Vagina (tissue), 2 donors: Measurements from ENCODE around the gene ADAMTS14.

Experiments used
- CTCF ChIP-seq, 3 experiments: fragments of 450-650 bp in 2 of 3; fragments of 200-600 bp in 1 of 3; sonication (generic) in 1 of 3; IDR thresholded peaks; one replicate each; pipeline ENCODE4 v1.5.1; 2017 to 2019; ENCODE audit warnings: antibody characterized with exemption in 3 of 3, mild to moderate bottlenecking in 2 of 3, moderate library complexity in 2 of 3
- POLR2A ChIP-seq, 2 donors: fragments of 450-650 bp; IDR thresholded peaks; one replicate each; pipeline ENCODE4 v1.6.1; 2017; ENCODE audit warnings: antibody characterized with exemption in 2 of 2, mild to moderate bottlenecking in 2 of 2, moderate library complexity in 2 of 2

GRCh38 chr10:70795613-70796012, 123.3 kb downstream of the ADAMTS14 start:
- no peak for TF ChIP-seq CTCF (IDR thresholded peaks at IDR 0.05)
- TF ChIP-seq POLR2A (IDR thresholded peaks at IDR 0.05) = no peak
